HCT116 (cell line): Measurements from ENCODE around the gene MAP2K5. TPM values are rescaled to one million over a fixed set of nuclear protein-coding genes. Genes with fewer than 3 reads are reported as not detected.

Experiments used
- ATAC-seq: fragments of 200-7000 bp; cut with Tn5 transposase; 2 replicates; pipeline ENCODE4 v1.9.1; 2020; ENCODE audit warnings: mild to moderate bottlenecking, moderate library complexity
- BruUV-seq: library from RNA; stranded (reverse); fragments of 400-500 nt; replicated peaks from 2 replicates; lab custom pipeline; 2021; lab: Mats Ljungman, UMichigan
- CTCF ChIA-PET: fragments of 300-600 bp; sonication (Branson Sonifier 250); formaldehyde crosslinking; loops from one replicate; lab custom pipeline; 2021; ENCODE audit warnings: antibody characterized with exemption; lab: Charles Lee
- POLR2A ChIA-PET: fragments of 300-600, 350-600 bp; sonication (Branson Sonifier 250); formaldehyde crosslinking; loops from one replicate; lab custom pipeline; 2021; ENCODE audit warnings: antibody characterized with exemption; lab: Charles Lee
- RAD21 ChIA-PET, 2 experiments: fragments of 300-600 bp; sonication (Branson Sonifier 250); formaldehyde crosslinking; loops; one replicate each; lab custom pipeline; 2023; ENCODE audit warnings: low total read pairs in 2 of 2; ENCODE audit not compliant: uncharacterized antibody in 2 of 2, unreplicated experiment in 2 of 2, low non-redundant PET in 1 of 2; lab: Charles Lee
- DNase-seq: peaks from one replicate; pipeline ENCODE4 v3.0.0-alpha.2; 2010; ENCODE audit warnings: low read depth, low spot score
- H2AFZ ChIP-seq: fragments of 200-600 bp; shearing (Covaris generic), sonication (generic); 2 replicates; pipeline ENCODE4 v1.6.1; 2017; ENCODE audit warnings: low read depth, mixed run types, mixed read lengths, antibody characterized with exemption, low read length; ENCODE audit not compliant: poor library complexity, severe bottlenecking
- H3K27ac ChIP-seq: 2 replicates; pipeline ENCODE4 v1.5.1; 2012; ENCODE audit warnings: low read depth, low read length
- H3K27me3 ChIP-seq: fragments of 200-600 bp; sonication (generic); 2 replicates; pipeline ENCODE4 v1.6.1; 2016; ENCODE audit warnings: mixed run types, low read length, mixed read lengths; ENCODE audit not compliant: insufficient read depth
- H3K36me3 ChIP-seq, 2 experiments: fragments of 200-500 bp in 1 of 2; fragments of 200-600 bp in 1 of 2; sonication (Bioruptor generic) in 1 of 2; sonication (generic) in 1 of 2; 2 replicates each; pipeline versions ENCODE4 v1.5.1 to v1.6.1; 2014 to 2016; ENCODE audit warnings: low read length in 2 of 2, inconsistent platforms in 1 of 2, mixed read lengths in 1 of 2, mixed run types in 1 of 2; ENCODE audit not compliant: insufficient read depth in 2 of 2, control insufficient read depth in 1 of 2
- H3K4me1 ChIP-seq, 2 experiments: fragments of 200-600 bp in 1 of 2; sonication (generic) in 1 of 2; 2 replicates each; pipeline versions ENCODE4 v1.5.1 to v1.6.1; 2012 to 2017; ENCODE audit warnings: low read length in 2 of 2, inconsistent platforms in 1 of 2, mild to moderate bottlenecking in 1 of 2, mixed read lengths in 1 of 2, mixed run types in 1 of 2, moderate library complexity in 1 of 2; ENCODE audit not compliant: insufficient read depth in 2 of 2, control insufficient read depth in 1 of 2
- H3K4me2 ChIP-seq: fragments of 200-600 bp; sonication (generic); 2 replicates; pipeline ENCODE4 v1.6.1; 2017; ENCODE audit warnings: mixed run types, low read length, mixed read lengths
- H3K4me3 ChIP-seq, 2 experiments: fragments of 200-600 bp in 1 of 2; sonication (generic) in 1 of 2; replicated peaks in 1 of 2; 2 replicates each; pipeline ENCODE4 v1.5.1; 2011 to 2016; ENCODE audit warnings: low read length in 2 of 2, control low read depth in 1 of 2, low read depth in 1 of 2, mild to moderate bottlenecking in 1 of 2, mixed read lengths in 1 of 2, mixed run types in 1 of 2
- H3K79me2 ChIP-seq: fragments of 200-600 bp; sonication (generic); 2 replicates; pipeline ENCODE4 v1.6.1; 2017; ENCODE audit warnings: mild to moderate bottlenecking, mixed run types, low read length, moderate library complexity, mixed read lengths; ENCODE audit not compliant: insufficient read depth
- H3K9ac ChIP-seq: fragments of 200-600 bp; sonication (generic); 2 replicates; pipeline ENCODE4 v1.6.1; 2016; ENCODE audit warnings: low read length, mixed read lengths
- H3K9me2 ChIP-seq: fragments of 200-600 bp; sonication (generic), shearing (Covaris generic); 2 replicates; pipeline ENCODE4 v1.6.1; 2017; ENCODE audit warnings: mixed run types, mild to moderate bottlenecking, moderate library complexity; ENCODE audit not compliant: insufficient read depth
- H3K9me3 ChIP-seq, 2 experiments: fragments of 200-500 bp in 1 of 2; fragments of 200-600 bp in 1 of 2; sonication (Bioruptor generic) in 1 of 2; sonication (generic) in 1 of 2; 2 replicates each; pipeline ENCODE4 v1.6.1; 2014 to 2017; ENCODE audit warnings: low read length in 2 of 2, mixed read lengths in 2 of 2, inconsistent platforms in 1 of 2, low read depth in 1 of 2, mild to moderate bottlenecking in 1 of 2, mixed run types in 1 of 2, moderate library complexity in 1 of 2; ENCODE audit not compliant: control insufficient read depth in 1 of 2, insufficient read depth in 1 of 2
- H4K20me1 ChIP-seq: fragments of 200-600 bp; sonication (generic), shearing (Covaris generic); 2 replicates; pipeline ENCODE4 v1.6.1; 2017; ENCODE audit warnings: mixed run types, mild to moderate bottlenecking, moderate library complexity; ENCODE audit not compliant: insufficient read depth
- CBX3 ChIP-seq: IDR thresholded peaks from 2 replicates; pipeline ENCODE4 v1.6.1; 2012; ENCODE audit warnings: low read depth
- EGR1 ChIP-seq: IDR thresholded peaks from 2 replicates; pipeline ENCODE4 v1.6.1; 2012; ENCODE audit warnings: low read depth
- EZH2 ChIP-seq: fragments of 200-600 bp; sonication (generic); IDR thresholded peaks from 2 replicates; pipeline ENCODE4 v1.6.1; 2017; ENCODE audit warnings: antibody characterized with exemption, mixed run types
- POLR2AphosphoS5 ChIP-seq: IDR thresholded peaks from 2 replicates; pipeline ENCODE4 v1.6.1; 2011; ENCODE audit warnings: mild to moderate bottlenecking, low read depth, low read length, moderate library complexity
- TCF7L2 ChIP-seq: IDR thresholded peaks from 2 replicates; pipeline ENCODE4 v1.7.0; 2011; ENCODE audit warnings: borderline replicate concordance, inconsistent platforms; ENCODE audit not compliant: insufficient read depth, insufficient read length; ENCODE audit errors: extremely low read depth
- YY1 ChIP-seq: IDR thresholded peaks from 2 replicates; pipeline ENCODE4 v1.6.1; 2011; ENCODE audit warnings: low read length, low read depth, moderate library complexity, mild to moderate bottlenecking; ENCODE audit not compliant: insufficient replicate concordance; ENCODE audit errors: extremely low read depth
- ZFX ChIP-seq: fragments of 450-650 bp; IDR thresholded peaks from 2 replicates; pipeline ENCODE4 v1.6.1; 2017
- intact Hi-C: fragments of 100-400 bp; cut with micrococcal nuclease; formaldehyde crosslinking; loops from 2 replicates; pipeline ENCODE4 v1.10.0; 2022
- total RNA-seq: library from RNA; stranded (reverse); gene quantifications from one replicate; pipeline ENCODE4 v1.2.1, GENCODE V29; 2021; ENCODE audit not compliant: unreplicated experiment
- TF ChIP-seq, protein P1 (sequence below): IDR thresholded peaks from 2 replicates; pipeline ENCODE4 v1.6.1; 2012
- TF ChIP-seq, protein P2 (sequence below): IDR thresholded peaks from 2 replicates; pipeline ENCODE4 v1.6.1; 2011; ENCODE audit warnings: mild to moderate bottlenecking, low read length, moderate library complexity; ENCODE audit not compliant: insufficient replicate concordance; ENCODE audit errors: extremely low read depth
- TF ChIP-seq, protein P3 (sequence below): IDR thresholded peaks from 2 replicates; pipeline ENCODE4 v1.6.1; 2012; ENCODE audit warnings: low read depth
- TF ChIP-seq, protein P4 (sequence below): IDR thresholded peaks from 2 replicates; pipeline ENCODE4 v1.6.1; 2012

The MAP2K5 gene
- total RNA-seq, 1 experiment from 2014 or later, result 15.6 TPM

DNA sequence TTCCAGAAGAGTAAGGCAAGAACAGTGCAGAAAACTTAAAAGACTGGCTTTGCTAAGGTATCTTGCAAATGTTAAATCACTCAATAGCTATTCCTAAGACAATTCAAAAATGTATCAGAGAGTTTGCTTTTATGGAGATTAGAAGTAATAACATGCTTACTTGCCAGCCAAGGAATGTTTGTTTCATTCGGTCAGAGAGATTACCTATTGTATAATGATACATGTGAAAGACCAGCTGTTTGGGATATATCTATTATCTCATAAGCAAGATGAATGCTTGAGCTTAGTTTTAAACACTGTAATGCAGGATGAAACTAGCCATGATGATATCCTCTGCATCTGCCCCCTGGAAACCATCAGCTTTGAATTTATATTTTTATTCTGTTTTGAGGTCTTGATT, 70.7 kb downstream of the MAP2K5 start:
- H3K79me2 ChIP-seq, result no peaks in the 10 kb centered on the region
- TF ChIP-seq, protein P1, sequence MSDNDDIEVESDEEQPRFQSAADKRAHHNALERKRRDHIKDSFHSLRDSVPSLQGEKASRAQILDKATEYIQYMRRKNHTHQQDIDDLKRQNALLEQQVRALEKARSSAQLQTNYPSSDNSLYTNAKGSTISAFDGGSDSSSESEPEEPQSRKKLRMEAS, result no peak
- TF ChIP-seq, protein P2, sequence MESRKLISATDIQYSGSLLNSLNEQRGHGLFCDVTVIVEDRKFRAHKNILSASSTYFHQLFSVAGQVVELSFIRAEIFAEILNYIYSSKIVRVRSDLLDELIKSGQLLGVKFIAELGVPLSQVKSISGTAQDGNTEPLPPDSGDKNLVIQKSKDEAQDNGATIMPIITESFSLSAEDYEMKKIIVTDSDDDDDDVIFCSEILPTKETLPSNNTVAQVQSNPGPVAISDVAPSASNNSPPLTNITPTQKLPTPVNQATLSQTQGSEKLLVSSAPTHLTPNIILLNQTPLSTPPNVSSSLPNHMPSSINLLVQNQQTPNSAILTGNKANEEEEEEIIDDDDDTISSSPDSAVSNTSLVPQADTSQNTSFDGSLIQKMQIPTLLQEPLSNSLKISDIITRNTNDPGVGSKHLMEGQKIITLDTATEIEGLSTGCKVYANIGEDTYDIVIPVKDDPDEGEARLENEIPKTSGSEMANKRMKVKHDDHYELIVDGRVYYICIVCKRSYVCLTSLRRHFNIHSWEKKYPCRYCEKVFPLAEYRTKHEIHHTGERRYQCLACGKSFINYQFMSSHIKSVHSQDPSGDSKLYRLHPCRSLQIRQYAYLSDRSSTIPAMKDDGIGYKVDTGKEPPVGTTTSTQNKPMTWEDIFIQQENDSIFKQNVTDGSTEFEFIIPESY, result no peak
- TF ChIP-seq, protein P3, sequence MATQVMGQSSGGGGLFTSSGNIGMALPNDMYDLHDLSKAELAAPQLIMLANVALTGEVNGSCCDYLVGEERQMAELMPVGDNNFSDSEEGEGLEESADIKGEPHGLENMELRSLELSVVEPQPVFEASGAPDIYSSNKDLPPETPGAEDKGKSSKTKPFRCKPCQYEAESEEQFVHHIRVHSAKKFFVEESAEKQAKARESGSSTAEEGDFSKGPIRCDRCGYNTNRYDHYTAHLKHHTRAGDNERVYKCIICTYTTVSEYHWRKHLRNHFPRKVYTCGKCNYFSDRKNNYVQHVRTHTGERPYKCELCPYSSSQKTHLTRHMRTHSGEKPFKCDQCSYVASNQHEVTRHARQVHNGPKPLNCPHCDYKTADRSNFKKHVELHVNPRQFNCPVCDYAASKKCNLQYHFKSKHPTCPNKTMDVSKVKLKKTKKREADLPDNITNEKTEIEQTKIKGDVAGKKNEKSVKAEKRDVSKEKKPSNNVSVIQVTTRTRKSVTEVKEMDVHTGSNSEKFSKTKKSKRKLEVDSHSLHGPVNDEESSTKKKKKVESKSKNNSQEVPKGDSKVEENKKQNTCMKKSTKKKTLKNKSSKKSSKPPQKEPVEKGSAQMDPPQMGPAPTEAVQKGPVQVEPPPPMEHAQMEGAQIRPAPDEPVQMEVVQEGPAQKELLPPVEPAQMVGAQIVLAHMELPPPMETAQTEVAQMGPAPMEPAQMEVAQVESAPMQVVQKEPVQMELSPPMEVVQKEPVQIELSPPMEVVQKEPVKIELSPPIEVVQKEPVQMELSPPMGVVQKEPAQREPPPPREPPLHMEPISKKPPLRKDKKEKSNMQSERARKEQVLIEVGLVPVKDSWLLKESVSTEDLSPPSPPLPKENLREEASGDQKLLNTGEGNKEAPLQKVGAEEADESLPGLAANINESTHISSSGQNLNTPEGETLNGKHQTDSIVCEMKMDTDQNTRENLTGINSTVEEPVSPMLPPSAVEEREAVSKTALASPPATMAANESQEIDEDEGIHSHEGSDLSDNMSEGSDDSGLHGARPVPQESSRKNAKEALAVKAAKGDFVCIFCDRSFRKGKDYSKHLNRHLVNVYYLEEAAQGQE, result no peak
- no peak for TF ChIP-seq CBX3
- TF ChIP-seq YY1, result no peak
- TF ChIP-seq, protein P4, sequence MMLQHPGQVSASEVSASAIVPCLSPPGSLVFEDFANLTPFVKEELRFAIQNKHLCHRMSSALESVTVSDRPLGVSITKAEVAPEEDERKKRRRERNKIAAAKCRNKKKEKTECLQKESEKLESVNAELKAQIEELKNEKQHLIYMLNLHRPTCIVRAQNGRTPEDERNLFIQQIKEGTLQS, result no peak
- TF ChIP-seq ZFX, result no peak
- no peak for TF ChIP-seq POLR2AphosphoS5
- no peak for TF ChIP-seq EGR1
- no peak for TF ChIP-seq TCF7L2
- no peak for TF ChIP-seq EZH2
- no TSS peak for BruUV-seq
- no peak overlapping the region for H3K9ac ChIP-seq
- RAD21 ChIA-PET, result no interaction called here
- no peaks in the 10 kb centered on the region for H3K9me2 ChIP-seq
- no peaks in the 10 kb centered on the region for H3K4me1 ChIP-seq
- POLR2A ChIA-PET, result no interaction called here
- ATAC-seq (no peak), DNase-seq (no peak)
- H3K27ac ChIP-seq, result no peak overlapping the region
- CTCF ChIA-PET, result no interaction called here
- H3K36me3 ChIP-seq, result no peaks in the 10 kb centered on the region; a peak in 1 of 4 replicates
- H2AFZ ChIP-seq, result no peak overlapping the region
- no peaks in the 10 kb centered on the region for H3K27me3 ChIP-seq
- no peaks in the 10 kb centered on the region for H3K9me3 ChIP-seq
- intact Hi-C loops, result no loop called here
- H3K4me3 ChIP-seq, result no peak overlapping the region
- H4K20me1 ChIP-seq, result no peaks in the 10 kb centered on the region
- no peak overlapping the region for H3K4me2 ChIP-seq
